K562 (cell line): ENCODE measurements around the gene MAP3K2. TPM values are rescaled to one million over a fixed set of nuclear protein-coding genes. Genes with fewer than 3 reads are reported as not detected.

Experiments used
- ATAC-seq: fragments of 200-7000 bp; cut with Tn5 transposase; 3 replicates; pipeline ENCODE4 v1.9.1; 2020; ENCODE audit warnings: moderate library complexity
- BruUV-seq: library from RNA; stranded (reverse); fragments of 400-500 nt; replicated peaks from 2 replicates; lab custom pipeline; 2021; lab: Mats Ljungman, UMichigan
- CTCF ChIA-PET: fragments of 300-600 bp; formaldehyde crosslinking; extraction: SDS; loops from one replicate; lab custom pipeline; 2021; ENCODE audit warnings: low intra/inter-chr PET ratio; lab: Yijun Ruan, JAX
- POLR2A ChIA-PET: fragments of 300-600, 350-650 bp; sonication (Branson Sonifier 250); formaldehyde crosslinking; extraction: SDS; loops from one replicate; lab custom pipeline; 2021; ENCODE audit warnings: antibody characterized with exemption, inconsistent platforms; lab: Yijun Ruan, JAX
- DNase-seq, 4 experiments: peaks; one replicate each; pipeline versions ENCODE4 v3.0.0 to v3.0.0-alpha.2; 2011 to 2018; ENCODE audit warnings: low spot score in 3 of 4, mixed read lengths in 3 of 4; ENCODE audit errors: extremely low read depth in 1 of 4
- FAIRE-seq: peaks from 2 replicates; lab custom pipeline; 2011; peaks lifted over from hg19 to GRCh38; lab: Jason Lieb, UNC
- H2AFZ ChIP-seq: 2 replicates; pipeline ENCODE4 v1.6.0; 2011; ENCODE audit warnings: low read depth, low read length, control low read depth, inconsistent platforms
- H3K27ac ChIP-seq: fragments of 200-600 bp; 3 replicates; pipeline ENCODE4 v1.8.0; 2011; ENCODE audit warnings: low read depth, mild to moderate bottlenecking, control low read depth, inconsistent platforms, low read length, moderate library complexity, mixed read lengths; ENCODE audit errors: extremely low read depth
- H3K27me3 ChIP-seq, 2 experiments: fragments of 300-600 bp in 1 of 2; 2 replicates in 1 of 2; 3 replicates in 1 of 2; pipeline versions ENCODE4 v1.6.0 to v1.8.0; 2011; ENCODE audit warnings: inconsistent platforms in 2 of 2, low read length in 2 of 2, mild to moderate bottlenecking in 1 of 2, mixed read lengths in 1 of 2, moderate library complexity in 1 of 2; ENCODE audit not compliant: control insufficient read depth in 2 of 2, insufficient read depth in 2 of 2
- H3K36me3 ChIP-seq: fragments of 300-600 bp; 3 replicates; pipeline ENCODE4 v1.8.0; 2011; ENCODE audit warnings: mild to moderate bottlenecking, low read length, inconsistent platforms; ENCODE audit not compliant: control insufficient read depth, insufficient read depth
- H3K4me1 ChIP-seq, 2 experiments: fragments of 200-600 bp in 1 of 2; replicated peaks in 1 of 2; 2 replicates in 1 of 2; 3 replicates in 1 of 2; pipeline versions ENCODE4 v1.5.1 to v1.8.0; 2011; ENCODE audit warnings: inconsistent platforms in 2 of 2, low read length in 2 of 2, mild to moderate bottlenecking in 1 of 2, mixed read lengths in 1 of 2, moderate library complexity in 1 of 2; ENCODE audit not compliant: control insufficient read depth in 2 of 2, insufficient read depth in 2 of 2
- H3K4me2 ChIP-seq: 2 replicates; pipeline ENCODE4 v1.6.1; 2011; ENCODE audit warnings: low read length, control low read depth, inconsistent platforms, mixed read lengths; ENCODE audit not compliant: insufficient read depth
- H3K4me3 ChIP-seq: fragments of 200-600 bp; sonication (generic), shearing (Covaris generic); 2 replicates; pipeline ENCODE4 v1.5.1; 2016; ENCODE audit warnings: control low read depth, inconsistent platforms
- H3K79me2 ChIP-seq: fragments of 200-600 bp; 3 replicates; pipeline ENCODE4 v1.8.0; 2011; ENCODE audit warnings: low read length, inconsistent platforms; ENCODE audit not compliant: control insufficient read depth, insufficient read depth
- H3K9ac ChIP-seq, 2 experiments: 2 replicates each; pipeline versions ENCODE4 v1.6.0 to v1.6.1; 2011; ENCODE audit warnings: low read depth in 2 of 2, low read length in 2 of 2, control low read depth in 1 of 2, inconsistent platforms in 1 of 2, mild to moderate bottlenecking in 1 of 2, mixed read lengths in 1 of 2; ENCODE audit not compliant: insufficient read depth in 1 of 2
- H3K9me1 ChIP-seq: one replicate; pipeline ENCODE4 v1.6.0; 2011; ENCODE audit warnings: inconsistent platforms, mild to moderate bottlenecking, low read length, moderate library complexity; ENCODE audit not compliant: control insufficient read depth, insufficient read depth
- H3K9me3 ChIP-seq: replicated peaks from 2 replicates; pipeline ENCODE4 v1.5.1; 2011; ENCODE audit warnings: low read depth, low read length, inconsistent platforms; ENCODE audit not compliant: control insufficient read depth, insufficient read depth
- H4K20me1 ChIP-seq: replicated peaks from 2 replicates; pipeline ENCODE4 v1.6.1; 2011; ENCODE audit warnings: low read length, inconsistent platforms, mixed read lengths; ENCODE audit not compliant: control insufficient read depth, insufficient read depth
- MAZ ChIP-seq, 2 experiments: fragments of 450-650 bp in 1 of 2; sonication (generic) in 1 of 2; formaldehyde crosslinking; IDR thresholded peaks in 1 of 2; conservative IDR thresholded peaks in 1 of 2; 2 replicates each; pipeline versions ENCODE4 v1.4.0 to v1.5.0; 2020; ENCODE audit warnings: mild to moderate bottlenecking in 1 of 2, missing genetic modification reagents in 1 of 2
- NCOR1 ChIP-seq: fragments of 450-650 bp; IDR thresholded peaks from 2 replicates; pipeline ENCODE4 v1.6.1; 2016; ENCODE audit warnings: mild to moderate bottlenecking, moderate library complexity
- ZC3H11A ChIP-seq: IDR thresholded peaks from 2 replicates; pipeline ENCODE4 v1.6.1; 2012; ENCODE audit warnings: low read depth, low read length, improper control_type of control experiment
- ZNF282 ChIP-seq: sonication (generic); formaldehyde crosslinking; IDR thresholded peaks from 2 replicates; pipeline ENCODE4 v1.8.1; 2023; ENCODE audit warnings: missing genetic modification reagents
- ZNF3 ChIP-seq: fragments of 250-450 bp; sonication (Bioruptor Pico); IDR thresholded peaks from 2 replicates; pipeline ENCODE4 v1.5.0; 2021; ENCODE audit warnings: mild to moderate bottlenecking, moderate library complexity
- WGBS: fragments of 100-300 bp; shearing (Covaris generic); methylation state at CpG from one replicate; pipeline ENCODE4 v1.1.6; 2016; ENCODE audit warnings: low coverage, mixed read lengths; ENCODE audit not compliant: insufficient coverage; ENCODE audit errors: missing lambda C conversion rate; 5-methylcytosine and 5-hydroxymethylcytosine counted together
- in situ Hi-C: fragments of 300-500 bp; cut with MboI; formaldehyde crosslinking; loops from 4 replicates; pipeline ENCODE4 v1.15.0; 2018; ENCODE audit warnings: inconsistent platforms, mixed read lengths
- intact Hi-C: fragments of 100-400 bp; cut with micrococcal nuclease; formaldehyde crosslinking; loops from 2 replicates; pipeline ENCODE4 v1.14.2; 2022
- polyA plus RNA-seq, 8 experiments: library from polyadenylated mRNA; depleted of rRNA in 4 of 8; stranded (reverse) in 5 of 8; unstranded in 3 of 8; fragments of >200 nt; fragmentation: Nextera tagmentation in 2 of 8; fragmentation: Illumina TruSeq in 1 of 8; extraction: Ambion mirVana in 2 of 8; extraction: Trizol in 1 of 8; gene quantifications; 2 replicates each; pipeline versions ENCODE4 v1.2.1 to v1.2.3, GENCODE V29; 2011 to 2014; ENCODE audit warnings: inconsistent platforms in 1 of 8, missing spikeins in 1 of 8
- total RNA-seq, 7 experiments: library from RNA; depleted of rRNA in 6 of 7; stranded (reverse); fragments of >200 nt in 6 of 7; fragmentation: Illumina TruSeq in 2 of 7; extraction: Trizol in 2 of 7; gene quantifications; 2 replicates each; pipeline versions ENCODE4 v1.2.1 to v1.2.3, GENCODE V29; 2011 to 2021; ENCODE audit warnings: low replicate concordance in 1 of 7
- TF ChIP-seq, protein P1 (sequence below): fragments of 450-650 bp; IDR thresholded peaks from 2 replicates; pipeline ENCODE4 v1.6.1; 2018; ENCODE audit not compliant: partially characterized antibody
- TF ChIP-seq, protein P2 (sequence below): sonication (generic); formaldehyde crosslinking; IDR thresholded peaks from 2 replicates; pipeline ENCODE4 v1.8.1; 2023; ENCODE audit warnings: mild to moderate bottlenecking, missing genetic modification reagents
- TF ChIP-seq, protein P3 (sequence below): sonication (generic); formaldehyde crosslinking; IDR thresholded peaks from 2 replicates; pipeline ENCODE4 v1.8.0; 2023; ENCODE audit warnings: mild to moderate bottlenecking, missing genetic modification reagents
- TF ChIP-seq, protein P4 (sequence below): sonication (generic); formaldehyde crosslinking; IDR thresholded peaks from 2 replicates; pipeline ENCODE4 v1.9.0; 2022; ENCODE audit warnings: mild to moderate bottlenecking, missing genetic modification reagents

MAP3K2 gene
- total and polyA plus RNA-seq, 9 of the 15 experiments (the other 6 are each of a cell fraction or from before 2014, with no cell fraction given): 1.2 to 14.2 (median 5.7) TPM

DNA sequence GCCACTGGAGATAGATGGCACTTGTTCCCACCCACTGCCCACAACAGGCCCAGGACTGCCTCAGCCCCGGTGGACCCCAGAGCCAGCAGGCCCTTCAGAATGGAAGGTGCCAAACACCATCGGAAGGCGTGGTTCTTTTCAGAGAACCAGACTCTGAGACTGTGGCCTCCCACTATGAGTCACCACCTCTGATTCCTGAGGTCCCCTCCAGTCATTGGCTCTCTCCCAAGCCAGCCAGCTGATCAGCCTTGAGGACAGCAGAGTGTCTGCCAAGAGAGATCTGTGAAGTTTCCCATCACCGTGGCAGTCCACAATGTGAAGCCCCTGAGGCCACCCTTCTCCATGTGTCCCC lies 10.4 kb upstream of the MAP3K2 start (continued):
- TF ChIP-seq, protein P1, sequence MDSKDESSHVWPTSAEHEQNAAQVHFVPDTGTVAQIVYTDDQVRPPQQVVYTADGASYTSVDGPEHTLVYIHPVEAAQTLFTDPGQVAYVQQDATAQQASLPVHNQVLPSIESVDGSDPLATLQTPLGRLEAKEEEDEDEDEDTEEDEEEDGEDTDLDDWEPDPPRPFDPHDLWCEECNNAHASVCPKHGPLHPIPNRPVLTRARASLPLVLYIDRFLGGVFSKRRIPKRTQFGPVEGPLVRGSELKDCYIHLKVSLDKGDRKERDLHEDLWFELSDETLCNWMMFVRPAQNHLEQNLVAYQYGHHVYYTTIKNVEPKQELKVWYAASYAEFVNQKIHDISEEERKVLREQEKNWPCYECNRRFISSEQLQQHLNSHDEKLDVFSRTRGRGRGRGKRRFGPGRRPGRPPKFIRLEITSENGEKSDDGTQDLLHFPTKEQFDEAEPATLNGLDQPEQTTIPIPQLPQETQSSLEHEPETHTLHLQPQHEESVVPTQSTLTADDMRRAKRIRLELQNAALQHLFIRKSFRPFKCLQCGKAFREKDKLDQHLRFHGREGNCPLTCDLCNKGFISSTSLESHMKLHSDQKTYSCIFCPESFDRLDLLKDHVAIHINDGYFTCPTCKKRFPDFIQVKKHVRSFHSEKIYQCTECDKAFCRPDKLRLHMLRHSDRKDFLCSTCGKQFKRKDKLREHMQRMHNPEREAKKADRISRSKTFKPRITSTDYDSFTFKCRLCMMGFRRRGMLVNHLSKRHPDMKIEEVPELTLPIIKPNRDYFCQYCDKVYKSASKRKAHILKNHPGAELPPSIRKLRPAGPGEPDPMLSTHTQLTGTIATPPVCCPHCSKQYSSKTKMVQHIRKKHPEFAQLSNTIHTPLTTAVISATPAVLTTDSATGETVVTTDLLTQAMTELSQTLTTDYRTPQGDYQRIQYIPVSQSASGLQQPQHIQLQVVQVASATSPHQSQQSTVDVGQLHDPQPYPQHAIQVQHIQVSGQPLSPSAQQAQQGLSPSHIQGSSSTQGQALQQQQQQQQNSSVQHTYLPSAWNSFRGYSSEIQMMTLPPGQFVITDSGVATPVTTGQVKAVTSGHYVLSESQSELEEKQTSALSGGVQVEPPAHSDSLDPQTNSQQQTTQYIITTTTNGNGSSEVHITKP: peak; percentile 87
- TF ChIP-seq, protein P2, sequence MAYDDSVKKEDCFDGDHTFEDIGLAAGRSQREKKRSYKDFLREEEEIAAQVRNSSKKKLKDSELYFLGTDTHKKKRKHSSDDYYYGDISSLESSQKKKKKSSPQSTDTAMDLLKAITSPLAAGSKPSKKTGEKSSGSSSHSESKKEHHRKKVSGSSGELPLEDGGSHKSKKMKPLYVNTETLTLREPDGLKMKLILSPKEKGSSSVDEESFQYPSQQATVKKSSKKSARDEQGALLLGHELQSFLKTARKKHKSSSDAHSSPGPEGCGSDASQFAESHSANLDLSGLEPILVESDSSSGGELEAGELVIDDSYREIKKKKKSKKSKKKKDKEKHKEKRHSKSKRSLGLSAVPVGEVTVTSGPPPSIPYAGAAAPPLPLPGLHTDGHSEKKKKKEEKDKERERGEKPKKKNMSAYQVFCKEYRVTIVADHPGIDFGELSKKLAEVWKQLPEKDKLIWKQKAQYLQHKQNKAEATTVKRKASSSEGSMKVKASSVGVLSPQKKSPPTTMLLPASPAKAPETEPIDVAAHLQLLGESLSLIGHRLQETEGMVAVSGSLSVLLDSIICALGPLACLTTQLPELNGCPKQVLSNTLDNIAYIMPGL (CRISPR knock-in tag): no peak

DNA sequence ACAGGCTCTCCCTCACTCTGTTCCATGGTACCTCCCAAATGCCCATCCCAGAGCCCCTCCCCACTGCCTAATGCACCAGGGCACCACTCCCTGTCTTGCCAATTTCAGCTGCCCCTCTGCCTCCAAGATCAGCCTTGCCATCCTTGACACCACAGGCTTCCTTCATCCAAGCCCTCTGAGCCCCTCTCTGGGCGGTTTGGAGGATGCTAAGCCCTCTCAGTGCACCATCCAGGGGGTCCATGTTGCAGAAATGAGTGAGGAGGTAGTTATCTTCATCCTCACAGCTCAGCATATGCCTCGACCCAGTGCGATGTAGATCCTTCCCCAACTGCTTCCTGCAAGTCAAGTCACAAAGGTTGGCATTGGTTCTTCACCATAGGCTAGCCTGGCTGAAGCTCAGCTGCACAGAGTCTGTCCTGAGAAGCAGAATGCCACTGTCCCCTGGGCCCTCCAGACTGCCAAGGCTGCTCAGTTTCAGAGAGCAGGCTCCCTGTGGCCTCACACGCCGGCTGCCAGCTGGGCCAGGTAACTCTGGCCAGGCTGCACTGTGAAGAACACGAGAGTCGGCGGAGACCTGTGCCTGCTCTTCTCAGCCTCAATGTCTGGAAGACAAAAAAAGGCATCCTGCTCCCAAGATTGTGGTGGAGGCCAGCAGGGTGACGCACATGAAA lies 9.9 kb upstream of the MAP3K2 start:
- CTCF ChIA-PET: no interaction called here
- Histone ChIP-seq H3K9me1 (no peaks in the 10 kb centered on the region), H2AFZ (peak overlapping the region; percentile 43; the same call in 1 of the 2 replicates), H3K9me3 (no peaks in the 10 kb centered on the region), H3K36me3 (no peaks in the 10 kb centered on the region), H3K4me1 (peaks cover 15 to 18% of the 10 kb centered on the region in 2 experiments), H3K27me3 (no peaks in the 10 kb centered on the region), H3K27ac (no peak overlapping the region), H3K4me2 (peak overlapping the region; percentile 55), H4K20me1 (no peaks in the 10 kb centered on the region), H3K4me3 (no peak overlapping the region), H3K79me2 (no peaks in the 10 kb centered on the region), H3K9ac (peak overlapping the region in 1 of 2 experiments; percentile 27; a peak in 1 of 4 replicates)
- WGBS: 9% methylated on average over 9 of the region's 9 CpGs
- peak; percentile 5; the same call in 2 of the 3 replicates for ATAC-seq
- POLR2A ChIA-PET: interaction anchor here (1.9 kb wide), 1 partner anchor 9 kb away, joined by 6 read pairs; no protein-coding TSS in a partner anchor
- intact Hi-C loops: no loop called here
- in situ Hi-C loops: no loop called here
- BruUV-seq: no TSS peak
- DNase-seq: no peak
- no peak for FAIRE-seq
- TF ChIP-seq NCOR1 (no peak), ZNF3 (no peak), MAZ (CRISPR knock-in tag; conservative IDR thresholded peaks at IDR 0.05 in 1 of 2, IDR thresholded peaks at IDR 0.05 in 1 of 2) (no peak), ZC3H11A (no peak), ZNF282 (CRISPR knock-in tag) (no peak)
- TF ChIP-seq, protein P3, sequence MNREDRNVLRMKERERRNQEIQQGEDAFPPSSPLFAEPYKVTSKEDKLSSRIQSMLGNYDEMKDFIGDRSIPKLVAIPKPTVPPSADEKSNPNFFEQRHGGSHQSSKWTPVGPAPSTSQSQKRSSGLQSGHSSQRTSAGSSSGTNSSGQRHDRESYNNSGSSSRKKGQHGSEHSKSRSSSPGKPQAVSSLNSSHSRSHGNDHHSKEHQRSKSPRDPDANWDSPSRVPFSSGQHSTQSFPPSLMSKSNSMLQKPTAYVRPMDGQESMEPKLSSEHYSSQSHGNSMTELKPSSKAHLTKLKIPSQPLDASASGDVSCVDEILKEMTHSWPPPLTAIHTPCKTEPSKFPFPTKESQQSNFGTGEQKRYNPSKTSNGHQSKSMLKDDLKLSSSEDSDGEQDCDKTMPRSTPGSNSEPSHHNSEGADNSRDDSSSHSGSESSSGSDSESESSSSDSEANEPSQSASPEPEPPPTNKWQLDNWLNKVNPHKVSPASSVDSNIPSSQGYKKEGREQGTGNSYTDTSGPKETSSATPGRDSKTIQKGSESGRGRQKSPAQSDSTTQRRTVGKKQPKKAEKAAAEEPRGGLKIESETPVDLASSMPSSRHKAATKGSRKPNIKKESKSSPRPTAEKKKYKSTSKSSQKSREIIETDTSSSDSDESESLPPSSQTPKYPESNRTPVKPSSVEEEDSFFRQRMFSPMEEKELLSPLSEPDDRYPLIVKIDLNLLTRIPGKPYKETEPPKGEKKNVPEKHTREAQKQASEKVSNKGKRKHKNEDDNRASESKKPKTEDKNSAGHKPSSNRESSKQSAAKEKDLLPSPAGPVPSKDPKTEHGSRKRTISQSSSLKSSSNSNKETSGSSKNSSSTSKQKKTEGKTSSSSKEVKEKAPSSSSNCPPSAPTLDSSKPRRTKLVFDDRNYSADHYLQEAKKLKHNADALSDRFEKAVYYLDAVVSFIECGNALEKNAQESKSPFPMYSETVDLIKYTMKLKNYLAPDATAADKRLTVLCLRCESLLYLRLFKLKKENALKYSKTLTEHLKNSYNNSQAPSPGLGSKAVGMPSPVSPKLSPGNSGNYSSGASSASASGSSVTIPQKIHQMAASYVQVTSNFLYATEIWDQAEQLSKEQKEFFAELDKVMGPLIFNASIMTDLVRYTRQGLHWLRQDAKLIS (CRISPR knock-in tag): no peak
- TF ChIP-seq, protein P4, sequence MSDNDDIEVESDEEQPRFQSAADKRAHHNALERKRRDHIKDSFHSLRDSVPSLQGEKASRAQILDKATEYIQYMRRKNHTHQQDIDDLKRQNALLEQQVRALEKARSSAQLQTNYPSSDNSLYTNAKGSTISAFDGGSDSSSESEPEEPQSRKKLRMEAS (CRISPR knock-in tag): 0 out of 2 replicates have a peak, but pooled peaks have one; percentile 4
